Peyer's patch (tissue), 4 donors: ENCODE results near the gene ZNF181. TPM values are rescaled to one million over a fixed set of nuclear protein-coding genes. Genes with fewer than 3 reads are reported as not detected.

ENCODE experiments used
- DNase-seq, 3 donors: peaks; one replicate each; pipeline ENCODE4 v3.0.0-alpha.2; 2017 to 2019
- H3K27ac ChIP-seq, 4 donors: fragments of 200-600 bp; sonication (generic); one replicate each; pipeline ENCODE4 v1.5.1; 2016 to 2019
- H3K27me3 ChIP-seq, 2 donors: fragments of 200-600 bp; sonication (generic); one replicate each; pipeline ENCODE4 v1.5.1; 2019
- H3K36me3 ChIP-seq, 3 donors: fragments of 200-600 bp; sonication (generic); one replicate each; pipeline ENCODE4 v1.5.1; 2016 to 2019
- H3K4me1 ChIP-seq, 4 donors: fragments of 200-600 bp; sonication (generic); one replicate each; pipeline ENCODE4 v1.5.1; 2016 to 2019
- H3K4me3 ChIP-seq, 4 donors: fragments of 200-600 bp; sonication (generic); 1 replicate in 3 of 4; 2 replicates in 1 of 4; pipeline ENCODE4 v1.5.1; 2016 to 2019; ENCODE audit warnings: mild to moderate bottlenecking in 1 of 4
- H3K9me3 ChIP-seq, 4 donors: fragments of 200-600 bp; sonication (generic); one replicate each; pipeline ENCODE4 v1.5.1; 2016 to 2019; ENCODE audit warnings: mild to moderate bottlenecking in 1 of 4
- POLR2A ChIP-seq, 2 donors: fragments of 450-650 bp; IDR thresholded peaks; one replicate each; pipeline ENCODE4 v1.5.1; 2017; ENCODE audit warnings: antibody characterized with exemption in 2 of 2, mild to moderate bottlenecking in 2 of 2, moderate library complexity in 2 of 2
- total RNA-seq, 4 donors: library from RNA; depleted of rRNA; stranded (reverse); fragments of >200 nt; gene quantifications; one replicate each; pipeline ENCODE4 v1.1.0, GENCODE V29; 2016
- TF ChIP-seq, protein P1 (sequence below), 6 experiments: fragments of 450-650 bp in 4 of 6; fragments of 200-600 bp in 2 of 6; sonication (generic) in 1 of 6; IDR thresholded peaks; one replicate each; pipeline ENCODE4 v1.5.1; 2017 to 2019; ENCODE audit warnings: antibody characterized with exemption in 6 of 6, mild to moderate bottlenecking in 3 of 6, moderate library complexity in 1 of 6

Gene ZNF181
- total RNA-seq, 4 donors from 2014 or later = 12.1 to 24.3 (median 18.3) TPM

DNA sequence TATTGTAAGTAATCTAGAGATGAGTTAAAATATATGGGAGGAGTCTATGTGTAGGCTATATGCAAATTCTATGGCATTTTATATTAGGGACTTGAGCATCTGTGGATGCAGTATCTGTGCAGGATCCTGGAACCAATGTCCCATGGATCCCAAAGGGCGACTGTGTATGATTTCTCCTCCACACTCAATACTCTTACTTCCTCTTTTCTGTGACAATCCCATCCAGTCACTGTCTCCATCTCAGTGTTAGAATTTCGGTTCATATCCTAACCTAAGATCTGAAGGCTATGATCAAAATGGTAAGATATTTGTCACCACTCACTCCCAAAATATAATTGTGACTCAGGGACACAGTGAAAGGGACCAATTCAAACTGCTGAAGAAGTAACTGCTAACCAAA lies 54.0 kb downstream of the ZNF181 start:
- H3K4me3 ChIP-seq = no peak overlapping the region
- no peaks in the 10 kb centered on the region for H3K4me1 ChIP-seq
- no peaks in the 10 kb centered on the region for H3K9me3 ChIP-seq
- no peaks in the 10 kb centered on the region for H3K27me3 ChIP-seq
- TF ChIP-seq, protein P1, sequence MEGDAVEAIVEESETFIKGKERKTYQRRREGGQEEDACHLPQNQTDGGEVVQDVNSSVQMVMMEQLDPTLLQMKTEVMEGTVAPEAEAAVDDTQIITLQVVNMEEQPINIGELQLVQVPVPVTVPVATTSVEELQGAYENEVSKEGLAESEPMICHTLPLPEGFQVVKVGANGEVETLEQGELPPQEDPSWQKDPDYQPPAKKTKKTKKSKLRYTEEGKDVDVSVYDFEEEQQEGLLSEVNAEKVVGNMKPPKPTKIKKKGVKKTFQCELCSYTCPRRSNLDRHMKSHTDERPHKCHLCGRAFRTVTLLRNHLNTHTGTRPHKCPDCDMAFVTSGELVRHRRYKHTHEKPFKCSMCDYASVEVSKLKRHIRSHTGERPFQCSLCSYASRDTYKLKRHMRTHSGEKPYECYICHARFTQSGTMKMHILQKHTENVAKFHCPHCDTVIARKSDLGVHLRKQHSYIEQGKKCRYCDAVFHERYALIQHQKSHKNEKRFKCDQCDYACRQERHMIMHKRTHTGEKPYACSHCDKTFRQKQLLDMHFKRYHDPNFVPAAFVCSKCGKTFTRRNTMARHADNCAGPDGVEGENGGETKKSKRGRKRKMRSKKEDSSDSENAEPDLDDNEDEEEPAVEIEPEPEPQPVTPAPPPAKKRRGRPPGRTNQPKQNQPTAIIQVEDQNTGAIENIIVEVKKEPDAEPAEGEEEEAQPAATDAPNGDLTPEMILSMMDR (IDR thresholded peaks at IDR 0.05) = no peak
- DNase-seq = no peak
- no peaks in the 10 kb centered on the region for H3K36me3 ChIP-seq
- H3K27ac ChIP-seq = no peak overlapping the region

DNA sequence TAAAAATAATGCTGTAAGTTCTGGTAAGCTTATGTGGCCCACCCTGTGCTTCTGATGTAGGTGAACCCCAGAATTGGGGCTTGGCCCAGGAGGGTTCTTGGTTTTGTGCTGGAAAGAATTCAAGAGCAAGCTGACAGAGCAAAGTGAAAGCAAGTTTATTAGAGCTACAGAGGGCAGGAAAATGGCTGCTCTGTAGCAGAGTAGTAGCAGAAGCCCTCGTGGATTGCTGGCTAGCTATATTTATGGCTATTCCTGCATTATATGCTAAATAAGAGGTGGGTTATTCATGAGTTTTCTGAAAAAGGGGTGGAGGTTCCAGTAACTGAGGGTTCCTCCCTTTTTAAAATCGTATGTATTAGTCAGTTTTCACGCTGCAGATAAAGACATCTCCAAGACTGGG lies 59.5 kb downstream of the ZNF181 start:
- H3K27ac ChIP-seq = no peak overlapping the region
- H3K4me1 ChIP-seq = no peaks in the 10 kb centered on the region
- no peaks in the 10 kb centered on the region for H3K9me3 ChIP-seq
- no peaks in the 10 kb centered on the region for H3K27me3 ChIP-seq
- H3K36me3 ChIP-seq = no peaks in the 10 kb centered on the region
- H3K4me3 ChIP-seq = no peak overlapping the region
- no peak for DNase-seq
- TF ChIP-seq POLR2A (IDR thresholded peaks at IDR 0.05) = no peak
- TF ChIP-seq, protein P1 (IDR thresholded peaks at IDR 0.05) = no peak

DNA sequence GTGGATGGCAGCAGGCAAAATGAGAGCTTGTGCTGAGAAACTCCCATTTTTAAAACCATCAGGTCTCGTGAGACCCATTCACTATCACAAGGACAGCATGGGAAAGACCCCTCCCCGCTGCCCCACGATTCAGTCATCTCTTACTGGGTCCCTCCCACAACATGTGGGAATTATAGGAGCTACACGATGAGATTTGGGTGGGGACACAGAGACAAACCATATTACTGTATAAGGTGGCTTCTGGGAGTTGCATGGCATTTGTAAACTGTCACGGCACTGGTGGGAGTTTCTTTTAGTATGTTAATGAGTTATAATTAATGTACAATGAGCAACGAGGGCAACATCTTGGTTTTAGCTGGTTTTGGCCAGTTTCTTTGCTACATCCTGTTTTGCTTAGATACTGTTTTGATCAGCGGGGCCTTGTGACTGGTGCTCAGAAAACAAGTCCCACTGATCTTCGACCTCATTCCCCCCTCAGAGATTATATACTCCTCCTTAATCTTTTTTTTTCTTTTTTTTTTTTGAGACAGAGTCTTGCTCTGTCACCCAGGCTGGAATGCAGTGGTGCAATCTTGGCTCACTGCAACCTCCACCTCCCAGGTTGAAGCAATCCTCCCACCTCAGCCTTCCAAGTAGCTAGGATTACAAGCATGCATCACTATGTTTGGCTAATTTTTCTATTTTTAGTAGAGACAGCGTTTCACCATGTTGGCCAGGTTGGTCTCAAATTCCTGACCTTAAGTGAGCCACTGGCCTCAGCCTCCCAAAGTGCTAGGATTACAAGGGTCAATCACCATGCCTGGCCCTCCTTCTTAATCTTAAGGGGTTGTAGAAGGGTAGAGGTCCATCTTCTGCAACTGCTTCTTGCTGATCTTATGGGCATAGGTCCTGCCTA lies 60.3 kb downstream of the ZNF181 start:
- no peaks in the 10 kb centered on the region for H3K9me3 ChIP-seq
- DNase-seq = no peak
- no peaks in the 10 kb centered on the region for H3K36me3 ChIP-seq
- TF ChIP-seq, protein P1 (IDR thresholded peaks at IDR 0.05) = no peak
- no peak for TF ChIP-seq POLR2A (IDR thresholded peaks at IDR 0.05)
- no peaks in the 10 kb centered on the region for H3K27me3 ChIP-seq
- H3K4me3 ChIP-seq = no peak overlapping the region
- no peak overlapping the region for H3K27ac ChIP-seq
- no peaks in the 10 kb centered on the region for H3K4me1 ChIP-seq

Other genes starting within 250 kb of the ZNF181 start
- 1 to 10 TPM in 2 of 4 donors, under 1 TPM in 1, not detected in 1; 0.35 to 1.6 (median 1.5) TPM for gene SCGB2B2, start 57.1 kb upstream of the ZNF181 start, total RNA-seq
- gene ZNF302, start 56.6 kb upstream of the ZNF181 start, total RNA-seq = 10 to 100 TPM; 17.3 to 28.4 (median 25.0) TPM
- gene ZNF599, start 39.0 kb downstream of the ZNF181 start, total RNA-seq = 1 to 10 TPM; 2.5 to 5.0 (median 3.9) TPM
- 1 to 10 TPM; 1.6 to 9.9 (median 2.1) TPM for gene ZNF30, start 192.7 kb downstream of the ZNF181 start, total RNA-seq
- 10 to 100 TPM in 1 of 4 donors, 1 to 10 TPM in 3; 7.0 to 15.7 (median 7.4) TPM for gene ZNF792, start 230.0 kb downstream of the ZNF181 start, total RNA-seq